Panc1 (cell line): Measurements from ENCODE around the gene MIER2.

ENCODE experiments used
- POLR2AphosphoS5 ChIP-seq: IDR thresholded peaks from 2 replicates; pipeline ENCODE4 v1.6.1; 2012; ENCODE audit warnings: mild to moderate bottlenecking, low read depth, low read length, moderate library complexity
- TF ChIP-seq, protein P1 (sequence below): fragments of 450-650 bp; IDR thresholded peaks from 2 replicates; pipeline ENCODE4 v1.5.1; 2017; ENCODE audit warnings: mild to moderate bottlenecking
- TF ChIP-seq, protein P2 (sequence below), 2 experiments: IDR thresholded peaks; 2 replicates each; pipeline ENCODE4 v1.6.1; 2011 to 2012; ENCODE audit warnings: low read depth in 2 of 2, control low read depth in 1 of 2, low read length in 1 of 2, mild to moderate bottlenecking in 1 of 2, moderate library complexity in 1 of 2; ENCODE audit not compliant: insufficient read depth in 1 of 2

DNA sequence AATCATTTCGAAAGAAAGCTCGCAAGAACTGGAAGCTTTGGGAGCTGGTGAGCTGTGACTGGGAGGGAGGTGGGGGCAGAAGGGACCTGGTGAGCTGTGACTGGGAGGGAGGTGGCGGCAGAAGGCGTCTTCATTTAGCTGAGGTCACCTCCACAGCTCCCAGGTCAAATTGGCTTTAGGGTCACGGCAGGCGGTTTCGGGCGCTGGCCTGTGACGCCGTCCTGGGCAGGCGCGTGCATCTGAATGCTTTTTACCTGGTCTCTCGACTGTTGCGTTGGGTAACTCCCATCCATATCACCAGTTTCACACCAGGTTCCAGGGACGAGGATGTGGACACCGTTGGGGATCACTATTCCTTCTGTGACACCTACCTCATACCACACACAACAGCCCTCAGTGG is 35.2 kb upstream of the MIER2 start:
- no peak for TF ChIP-seq POLR2AphosphoS5
- TF ChIP-seq, protein P1, sequence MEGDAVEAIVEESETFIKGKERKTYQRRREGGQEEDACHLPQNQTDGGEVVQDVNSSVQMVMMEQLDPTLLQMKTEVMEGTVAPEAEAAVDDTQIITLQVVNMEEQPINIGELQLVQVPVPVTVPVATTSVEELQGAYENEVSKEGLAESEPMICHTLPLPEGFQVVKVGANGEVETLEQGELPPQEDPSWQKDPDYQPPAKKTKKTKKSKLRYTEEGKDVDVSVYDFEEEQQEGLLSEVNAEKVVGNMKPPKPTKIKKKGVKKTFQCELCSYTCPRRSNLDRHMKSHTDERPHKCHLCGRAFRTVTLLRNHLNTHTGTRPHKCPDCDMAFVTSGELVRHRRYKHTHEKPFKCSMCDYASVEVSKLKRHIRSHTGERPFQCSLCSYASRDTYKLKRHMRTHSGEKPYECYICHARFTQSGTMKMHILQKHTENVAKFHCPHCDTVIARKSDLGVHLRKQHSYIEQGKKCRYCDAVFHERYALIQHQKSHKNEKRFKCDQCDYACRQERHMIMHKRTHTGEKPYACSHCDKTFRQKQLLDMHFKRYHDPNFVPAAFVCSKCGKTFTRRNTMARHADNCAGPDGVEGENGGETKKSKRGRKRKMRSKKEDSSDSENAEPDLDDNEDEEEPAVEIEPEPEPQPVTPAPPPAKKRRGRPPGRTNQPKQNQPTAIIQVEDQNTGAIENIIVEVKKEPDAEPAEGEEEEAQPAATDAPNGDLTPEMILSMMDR: no peak
- TF ChIP-seq, protein P2, sequence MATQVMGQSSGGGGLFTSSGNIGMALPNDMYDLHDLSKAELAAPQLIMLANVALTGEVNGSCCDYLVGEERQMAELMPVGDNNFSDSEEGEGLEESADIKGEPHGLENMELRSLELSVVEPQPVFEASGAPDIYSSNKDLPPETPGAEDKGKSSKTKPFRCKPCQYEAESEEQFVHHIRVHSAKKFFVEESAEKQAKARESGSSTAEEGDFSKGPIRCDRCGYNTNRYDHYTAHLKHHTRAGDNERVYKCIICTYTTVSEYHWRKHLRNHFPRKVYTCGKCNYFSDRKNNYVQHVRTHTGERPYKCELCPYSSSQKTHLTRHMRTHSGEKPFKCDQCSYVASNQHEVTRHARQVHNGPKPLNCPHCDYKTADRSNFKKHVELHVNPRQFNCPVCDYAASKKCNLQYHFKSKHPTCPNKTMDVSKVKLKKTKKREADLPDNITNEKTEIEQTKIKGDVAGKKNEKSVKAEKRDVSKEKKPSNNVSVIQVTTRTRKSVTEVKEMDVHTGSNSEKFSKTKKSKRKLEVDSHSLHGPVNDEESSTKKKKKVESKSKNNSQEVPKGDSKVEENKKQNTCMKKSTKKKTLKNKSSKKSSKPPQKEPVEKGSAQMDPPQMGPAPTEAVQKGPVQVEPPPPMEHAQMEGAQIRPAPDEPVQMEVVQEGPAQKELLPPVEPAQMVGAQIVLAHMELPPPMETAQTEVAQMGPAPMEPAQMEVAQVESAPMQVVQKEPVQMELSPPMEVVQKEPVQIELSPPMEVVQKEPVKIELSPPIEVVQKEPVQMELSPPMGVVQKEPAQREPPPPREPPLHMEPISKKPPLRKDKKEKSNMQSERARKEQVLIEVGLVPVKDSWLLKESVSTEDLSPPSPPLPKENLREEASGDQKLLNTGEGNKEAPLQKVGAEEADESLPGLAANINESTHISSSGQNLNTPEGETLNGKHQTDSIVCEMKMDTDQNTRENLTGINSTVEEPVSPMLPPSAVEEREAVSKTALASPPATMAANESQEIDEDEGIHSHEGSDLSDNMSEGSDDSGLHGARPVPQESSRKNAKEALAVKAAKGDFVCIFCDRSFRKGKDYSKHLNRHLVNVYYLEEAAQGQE (IDR thresholded peaks at IDR 0.05; ENCODE audit: insufficient read depth in 1 of 2, low read depth in 2 of 2, low read length in 1 of 2): no peak
